ENCODE results near the gene LSR.
"Not testable (repeated sequence)": the region's sequence is repeated elsewhere in the genome, so short reads cannot be mapped to it uniquely, and the experiment has no call there.

LSR gene

GRCh38 chr19:35219008-35219407 is 29.8 kb upstream of the LSR start:
- no peak for DNase-seq

- no peak for DNase-seq
Measured at GRCh38 chr19:35220315-35220921, 28.4 kb upstream of the LSR start.

GRCh38 chr19:35220973-35221590 is 27.7 kb upstream of the LSR start:
- not testable (repeated sequence) for DNase-seq

GRCh38 chr19:35222373-35223015 is 26.3 kb upstream of the LSR start:
- no peak for DNase-seq

- DNase-seq, result no peak
Measured at GRCh38 chr19:35223084-35223790, 25.6 kb upstream of the LSR start.

- DNase-seq, result no peak
Measured at GRCh38 chr19:35223862-35224505, 24.8 kb upstream of the LSR start.

- no peak for DNase-seq
Measured at GRCh38 chr19:35224681-35225571, 23.9 kb upstream of the LSR start.

GRCh38 chr19:35225951-35226350 is 22.9 kb upstream of the LSR start:
- DNase-seq, result no peak

- DNase-seq, result no peak
Measured at GRCh38 chr19:35226748-35227147, 22.1 kb upstream of the LSR start.

GRCh38 chr19:35228177-35228930 is 20.4 kb upstream of the LSR start, which contains the start of gene FAM187B:
FAM187B (minus strand) TSS chr19:35228739; CDS start chr19:35228680, 59 bp downstream.
- no peak for DNase-seq

- no peak for DNase-seq
Measured at GRCh38 chr19:35229601-35230000, 19.2 kb upstream of the LSR start.

GRCh38 chr19:35231956-35232645 is 16.7 kb upstream of the LSR start:
- no peak for DNase-seq

GRCh38 chr19:35232912-35233311 is 15.9 kb upstream of the LSR start:
- no peak for DNase-seq

- DNase-seq, result peak; percentile 55
Measured at GRCh38 chr19:35236638-35237400, 12.0 kb upstream of the LSR start.

GRCh38 chr19:35239597-35239996 is 9.2 kb upstream of the LSR start:
- not testable (repeated sequence) for DNase-seq

GRCh38 chr19:35240327-35240726 is 8.5 kb upstream of the LSR start:
- DNase-seq, result no peak

- DNase-seq, result no peak
Measured at GRCh38 chr19:35241417-35241816, 7.4 kb upstream of the LSR start.

GRCh38 chr19:35246466-35247092 is 2.2 kb upstream of the LSR start:
- no peak for DNase-seq

- DNase-seq, result peak; percentile 24
Measured at GRCh38 chr19:35247526-35248309, 1.1 kb upstream of the LSR start.
